ENCODE measurements around the gene NUP205. TPM values are rescaled to one million over a fixed set of nuclear protein-coding genes. Genes with fewer than 3 reads are reported as not detected.
A peak's percentile ranks its signal among the peaks of the same experiment; 100 is the strongest.
"Not testable (repeated sequence)": the region's sequence is repeated elsewhere in the genome, so short reads cannot be mapped to it uniquely, and the experiment has no call there.

Gene NUP205
- total and polyA plus RNA-seq, 2 of the 13 experiments (the other 11 are each of a cell fraction or from before 2014, with no cell fraction given): 46.2 to 87.2 TPM

DNA sequence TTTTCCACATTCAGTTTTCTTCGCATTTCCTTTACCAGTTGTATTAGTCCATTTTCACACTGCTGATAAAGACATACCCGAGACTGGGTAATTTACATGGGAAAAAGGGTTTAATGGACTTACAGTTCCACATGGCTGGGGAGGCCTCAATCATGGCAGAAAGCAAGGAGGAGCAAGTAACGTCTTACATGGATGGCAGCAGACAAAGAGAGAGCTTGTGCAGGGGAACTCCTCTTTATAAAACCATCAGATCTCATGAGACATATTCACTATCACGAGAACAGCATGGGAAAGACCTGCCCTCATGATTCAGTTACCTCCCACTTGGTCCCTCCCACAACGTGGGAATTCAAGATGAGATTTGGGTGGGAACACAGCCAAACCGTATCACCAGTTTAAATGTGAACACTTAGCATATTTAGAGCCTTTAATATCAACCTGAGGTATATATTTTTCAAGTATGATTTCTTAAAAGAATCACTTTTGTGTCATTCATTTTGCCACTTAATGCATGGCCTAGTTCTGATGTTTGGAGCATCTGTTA, 111.2 kb downstream of the NUP205 start:
- DNase-seq (ENCODE audit: low spot score); H2AFZ ChIP-seq (ENCODE audit: low read length); CTCF ChIA-PET (ENCODE audit: low intra/inter-chr PET ratio, low total read pairs); H3K27ac ChIP-seq (ENCODE audit: extremely low read length, insufficient read depth, low read length); in situ Hi-C loops (cut with HindIII; ENCODE audit: extremely low pct_ligation_motif_present, low pct_unique_long_range_greater_than_20kb); H3K4me3 ChIP-seq (replicated peaks in 1 of 3; ENCODE audit: insufficient read depth in 1 of 3, low read depth in 2 of 3, low read length in 3 of 3); H4K20me1 ChIP-seq (ENCODE audit: insufficient read depth, low read length); H3K27me3 ChIP-seq (ENCODE audit: control insufficient read depth in 1 of 2, insufficient read depth in 2 of 2, low read length in 2 of 2); FAIRE-seq; H3K36me3 ChIP-seq (replicated peaks in 1 of 2; ENCODE audit: control insufficient read depth in 1 of 2, insufficient read depth in 2 of 2, low read length in 2 of 2); POLR2A ChIA-PET; H3K9ac ChIP-seq (ENCODE audit: insufficient read depth, low read depth, low read length); H3K9me3 ChIP-seq (ENCODE audit: low read length); ATAC-seq; H3K4me2 ChIP-seq (ENCODE audit: low read depth, low read length); BruUV-seq (replicated peaks): not testable (repeated sequence)
- peaks cover 44% of the 10 kb centered on the region for H3K79me2 ChIP-seq (ENCODE audit: insufficient read depth, low read length)
- H3K4me1 ChIP-seq (ENCODE audit: insufficient read depth, low read length): peaks cover 27% of the 10 kb centered on the region
- 71% methylated on average over 6 of the region's 6 CpGs for WGBS (ENCODE audit: low lambda C conversion rate)
- TF ChIP-seq ZNF431 (CRISPR knock-in tag; IDR thresholded peaks at IDR 0.05; ENCODE audit: borderline replicate concordance, low read depth): 0 out of 2 replicates have a peak, but pooled peaks have one; percentile 39
- intact Hi-C loops (cut with micrococcal nuclease; ENCODE audit: unreplicated experiment): loop anchor here (5.0 kb wide), 1 partner anchor 162 kb away; no protein-coding TSS in a partner anchor

DNA sequence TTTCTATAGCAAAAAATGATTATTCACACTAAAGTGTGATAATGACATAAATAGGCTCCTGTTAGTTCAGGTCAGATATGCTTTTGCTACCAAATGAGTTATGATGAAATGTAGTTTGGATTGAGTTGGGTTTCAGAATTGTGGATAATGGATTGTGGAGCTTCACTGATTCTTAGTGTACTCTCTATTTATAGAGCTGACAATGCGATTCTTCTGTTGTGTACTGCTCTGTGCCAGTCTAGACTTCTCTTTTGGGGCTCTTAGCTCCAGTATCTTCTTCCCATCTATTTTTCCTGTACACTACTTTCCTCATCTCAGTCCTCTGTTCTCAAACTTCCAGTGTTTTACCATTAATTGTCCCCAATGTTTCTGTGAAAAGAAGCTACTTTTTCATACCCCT, 112.1 kb downstream of the NUP205 start:
- DNase-seq (ENCODE audit: low spot score) (no peak), ATAC-seq (no peak), FAIRE-seq (no peak)
- ChIA-PET POLR2A (no interaction called here), CTCF (ENCODE audit: low intra/inter-chr PET ratio, low total read pairs) (no interaction called here)
- Histone ChIP-seq H3K4me3 (replicated peaks in 1 of 3; ENCODE audit: insufficient read depth in 1 of 3, low read depth in 2 of 3, low read length in 3 of 3) (no peak overlapping the region), H2AFZ (ENCODE audit: low read length) (no peak overlapping the region), H3K27me3 (ENCODE audit: control insufficient read depth in 1 of 2, insufficient read depth in 2 of 2, low read length in 2 of 2) (no peaks in the 10 kb centered on the region), H4K20me1 (ENCODE audit: insufficient read depth, low read length) (no peaks in the 10 kb centered on the region), H3K9ac (ENCODE audit: insufficient read depth, low read depth, low read length) (no peak overlapping the region), H3K27ac (ENCODE audit: extremely low read length, insufficient read depth, low read length) (no peak overlapping the region), H3K9me3 (ENCODE audit: low read length) (no peaks in the 10 kb centered on the region), H3K36me3 (replicated peaks in 1 of 2; ENCODE audit: control insufficient read depth in 1 of 2, insufficient read depth in 2 of 2, low read length in 2 of 2) (peaks cover 1 to 13% of the 10 kb centered on the region in 2 experiments; a peak in 3 of 5 replicates), H3K4me1 (ENCODE audit: insufficient read depth, low read length) (peaks cover 18% of the 10 kb centered on the region), H3K4me2 (ENCODE audit: low read depth, low read length) (no peak overlapping the region), H3K79me2 (ENCODE audit: insufficient read depth, low read length) (peaks cover 37% of the 10 kb centered on the region)
- in situ Hi-C loops (cut with HindIII; ENCODE audit: extremely low pct_ligation_motif_present, low pct_unique_long_range_greater_than_20kb) (loop anchor here (10.0 kb wide), 1 partner anchor 335 kb away; no protein-coding TSS in a partner anchor), intact Hi-C loops (cut with micrococcal nuclease; ENCODE audit: unreplicated experiment) (loop anchor here (5.0 kb wide), 2 partner anchors 162 to 308 kb away; partner anchors contain the start of gene MTPN)
- 94% methylated on average over 1 of the region's 1 CpG for WGBS (ENCODE audit: low lambda C conversion rate)
- no TSS peak for BruUV-seq (replicated peaks)
- TF ChIP-seq ZNF230 (CRISPR knock-in tag; IDR thresholded peaks at IDR 0.05): no peak
- no peak for TF ChIP-seq REXO4 (CRISPR knock-in tag; IDR thresholded peaks at IDR 0.05; ENCODE audit: borderline replicate concordance)
- TF ChIP-seq MAFK (conservative IDR thresholded peaks at IDR 0.05 in 1 of 2, IDR thresholded peaks at IDR 0.05 in 1 of 2; ENCODE audit: low read length in 2 of 2): peak; percentile 8 to 52; a peak in 2 of 4 replicates

All from HepG2 (cell line).